CD4-positive, alpha-beta T cell treated with Interleukin-15 for 1 hour (primary cell): ENCODE measurements around the gene NUP85.
"Not testable (repeated sequence)": the region's sequence is repeated elsewhere in the genome, so short reads cannot be mapped to it uniquely, and the experiment has no call there.

Experiments used
- DNase-seq: peaks from one replicate; pipeline ENCODE4 v3.0.0-alpha.2; 2020

Gene NUP85

GRCh38 chr17:75205037-75205792, at the start of gene NUP85:
Gene NUP85, plus strand, starts transcription at chr17:75205679. Its CDS starts 83 bp downstream, at chr17:75205762.
- peak; percentile 87 for DNase-seq

GRCh38 chr17:75158480-75158879, 47.0 kb upstream of the NUP85 start:
- not testable (repeated sequence) for DNase-seq

GRCh38 chr17:75159196-75160031, 46.1 kb upstream of the NUP85 start:
- no peak for DNase-seq

GRCh38 chr17:75160211-75160610, 45.3 kb upstream of the NUP85 start:
- DNase-seq: no peak

- no peak for DNase-seq
Measured at GRCh38 chr17:75163074-75163473, 42.4 kb upstream of the NUP85 start.

GRCh38 chr17:75164606-75165005, 40.9 kb upstream of the NUP85 start:
- DNase-seq: not testable (repeated sequence)

GRCh38 chr17:75168998-75169397, 36.5 kb upstream of the NUP85 start:
- no peak for DNase-seq

- DNase-seq: no peak
Measured at GRCh38 chr17:75173526-75173925, 32.0 kb upstream of the NUP85 start.

- no peak for DNase-seq
Measured at GRCh38 chr17:75174996-75175395, 30.5 kb upstream of the NUP85 start.

- DNase-seq: no peak
Measured at GRCh38 chr17:75176625-75177024, 28.9 kb upstream of the NUP85 start.

GRCh38 chr17:75178453-75178852, 27.0 kb upstream of the NUP85 start:
- no peak for DNase-seq

- DNase-seq: no peak
Measured at GRCh38 chr17:75181110-75181509, 24.4 kb upstream of the NUP85 start.

- peak; percentile 30 for DNase-seq
Measured at GRCh38 chr17:75181608-75182318, 23.7 kb upstream of the NUP85 start.

GRCh38 chr17:75182319-75182568, 23.2 kb upstream of the NUP85 start:
- DNase-seq: no peak

GRCh38 chr17:75182569-75183436, 22.7 kb upstream of the NUP85 start, which contains the start of gene SUMO2:
Gene SUMO2, minus strand, starts transcription at chr17:75182959. Its CDS starts 125 bp downstream, at chr17:75182834.
- peak; percentile 95 for DNase-seq

- DNase-seq: no peak
Measured at GRCh38 chr17:75183999-75184884, 21.2 kb upstream of the NUP85 start.

- DNase-seq: no peak
Measured at GRCh38 chr17:75188614-75189013, 16.9 kb upstream of the NUP85 start.

- no peak for DNase-seq
Measured at GRCh38 chr17:75191584-75191983, 13.9 kb upstream of the NUP85 start.

- no peak for DNase-seq
Measured at GRCh38 chr17:75194879-75195278, 10.6 kb upstream of the NUP85 start.

- no peak for DNase-seq
Measured at GRCh38 chr17:75199886-75200618, 5.4 kb upstream of the NUP85 start.

- DNase-seq: no peak
Measured at GRCh38 chr17:75205793-75206163, 299 bp downstream of the NUP85 start.
